GM21447 (cell line): ENCODE measurements around the gene VTA1.
"Not testable (repeated sequence)": the region's sequence is repeated elsewhere in the genome, so short reads cannot be mapped to it uniquely, and the experiment has no call there.

ENCODE experiments used
- ATAC-seq: cut with Tn5 transposase; IDR thresholded peaks from one replicate; pipeline ENCODE4 v1.9.1; 2021; ENCODE audit not compliant: unreplicated experiment

The VTA1 gene

DNA sequence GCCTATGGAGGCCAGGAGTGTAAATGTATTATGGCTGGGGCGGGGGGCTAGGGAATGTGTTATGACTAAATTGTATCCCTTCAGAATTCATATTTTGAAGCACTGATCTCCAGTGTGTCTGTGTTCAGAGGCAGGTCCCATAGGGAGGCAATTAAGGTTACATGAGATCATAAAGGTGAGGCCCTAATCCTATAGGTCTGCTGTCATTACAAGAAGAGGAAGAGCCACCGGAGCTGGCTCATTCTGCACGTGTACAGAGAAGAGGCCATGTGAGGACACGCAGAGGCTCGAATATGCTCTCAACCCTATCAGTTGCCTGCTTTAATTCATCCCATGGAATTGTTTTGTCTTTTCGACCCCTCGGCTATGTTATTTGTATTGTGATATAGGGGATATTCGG lies 76.9 kb downstream of the VTA1 start:
- no peak for ATAC-seq

DNA sequence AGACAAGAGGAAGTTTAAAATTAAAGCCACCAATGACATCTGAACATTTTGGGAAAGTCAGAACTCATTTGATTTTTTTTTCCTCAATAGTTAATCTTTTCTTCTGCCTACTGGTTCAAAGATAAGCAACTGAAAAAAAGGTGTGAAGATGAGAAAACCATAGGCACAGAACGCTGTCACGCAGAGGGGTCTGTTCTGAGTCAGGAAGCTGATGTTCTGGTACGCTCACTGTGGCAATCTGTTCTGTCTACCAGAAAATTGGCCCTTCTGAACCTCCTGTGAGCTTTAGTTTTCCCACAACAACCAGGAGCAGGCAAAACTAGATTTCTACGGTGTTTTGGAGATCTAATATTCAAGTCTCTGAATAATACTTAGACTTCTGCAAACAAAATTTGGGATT lies 78.1 kb downstream of the VTA1 start:
- no peak for ATAC-seq

DNA sequence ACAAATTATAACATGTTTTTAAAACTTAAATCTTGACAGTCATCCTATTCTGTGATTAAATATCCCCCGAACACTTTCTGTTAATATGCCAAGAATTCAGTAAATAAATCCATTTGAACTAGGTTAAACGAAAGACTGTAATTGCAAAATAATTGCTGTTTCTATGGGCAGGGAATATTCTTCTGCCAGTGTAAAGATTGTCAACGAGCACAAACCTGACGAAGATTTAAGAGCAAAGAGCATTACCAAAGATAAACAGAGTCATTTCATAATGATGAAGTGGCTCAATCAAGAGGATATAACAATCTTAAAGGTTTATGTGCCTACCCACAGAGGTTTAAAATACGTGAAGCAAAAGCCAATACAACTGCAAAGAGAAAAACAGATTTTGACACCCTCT lies 78.5 kb downstream of the VTA1 start:
- no peak for ATAC-seq

DNA sequence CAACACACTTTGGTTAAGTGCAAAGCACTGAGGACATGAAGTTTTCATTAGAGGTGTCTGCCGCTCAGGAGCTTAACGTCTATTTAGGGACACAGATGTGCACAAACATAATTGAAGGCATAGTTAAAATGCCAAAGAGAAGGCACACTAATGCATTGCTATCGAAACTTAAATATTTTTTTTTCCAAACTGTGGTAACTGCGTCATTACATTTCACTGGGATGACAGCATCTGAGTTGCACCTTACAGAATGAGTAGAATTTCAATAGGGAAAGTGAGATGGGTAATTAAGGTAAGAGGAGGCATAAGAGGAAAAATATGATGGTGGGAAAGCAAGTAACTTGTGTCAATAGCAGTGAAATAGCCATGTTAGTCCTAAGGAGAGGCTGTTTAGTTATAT lies 79.7 kb downstream of the VTA1 start:
- ATAC-seq = no peak

DNA sequence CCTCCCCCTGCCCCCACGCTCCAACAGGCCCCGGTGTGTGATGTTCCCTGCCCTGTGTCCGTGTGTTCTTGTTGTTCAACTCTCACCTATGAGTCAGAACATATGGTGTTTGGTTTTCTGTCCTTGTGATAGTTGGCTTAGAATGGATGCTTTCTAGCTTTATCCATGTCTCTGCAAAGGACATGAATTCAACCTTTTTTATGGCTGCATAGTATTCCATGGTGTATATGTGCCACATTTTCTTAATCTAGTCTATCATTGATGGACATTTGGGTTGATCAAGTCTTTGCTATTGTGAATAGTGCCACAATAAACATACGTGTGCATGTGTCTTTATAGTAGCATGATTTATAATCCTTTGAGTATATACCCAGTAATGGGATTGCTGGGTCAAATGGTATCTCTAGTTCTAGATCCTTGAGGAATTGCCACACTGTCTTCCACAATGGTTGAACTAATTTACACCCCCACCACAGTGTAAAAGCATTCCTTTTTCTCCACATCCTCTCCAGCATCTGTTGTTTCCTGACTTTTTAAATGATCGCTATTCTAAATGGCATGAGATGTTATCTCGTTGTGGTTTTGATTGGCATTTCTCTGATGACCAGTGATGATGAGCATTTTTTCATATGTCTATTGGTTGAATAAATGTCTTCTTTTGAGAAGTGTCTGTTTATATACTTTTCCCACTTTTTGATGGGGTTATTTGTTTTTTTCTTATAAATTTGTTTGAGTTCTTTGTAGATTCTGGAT lies 82.6 kb downstream of the VTA1 start:
- ATAC-seq = not testable (repeated sequence)

DNA sequence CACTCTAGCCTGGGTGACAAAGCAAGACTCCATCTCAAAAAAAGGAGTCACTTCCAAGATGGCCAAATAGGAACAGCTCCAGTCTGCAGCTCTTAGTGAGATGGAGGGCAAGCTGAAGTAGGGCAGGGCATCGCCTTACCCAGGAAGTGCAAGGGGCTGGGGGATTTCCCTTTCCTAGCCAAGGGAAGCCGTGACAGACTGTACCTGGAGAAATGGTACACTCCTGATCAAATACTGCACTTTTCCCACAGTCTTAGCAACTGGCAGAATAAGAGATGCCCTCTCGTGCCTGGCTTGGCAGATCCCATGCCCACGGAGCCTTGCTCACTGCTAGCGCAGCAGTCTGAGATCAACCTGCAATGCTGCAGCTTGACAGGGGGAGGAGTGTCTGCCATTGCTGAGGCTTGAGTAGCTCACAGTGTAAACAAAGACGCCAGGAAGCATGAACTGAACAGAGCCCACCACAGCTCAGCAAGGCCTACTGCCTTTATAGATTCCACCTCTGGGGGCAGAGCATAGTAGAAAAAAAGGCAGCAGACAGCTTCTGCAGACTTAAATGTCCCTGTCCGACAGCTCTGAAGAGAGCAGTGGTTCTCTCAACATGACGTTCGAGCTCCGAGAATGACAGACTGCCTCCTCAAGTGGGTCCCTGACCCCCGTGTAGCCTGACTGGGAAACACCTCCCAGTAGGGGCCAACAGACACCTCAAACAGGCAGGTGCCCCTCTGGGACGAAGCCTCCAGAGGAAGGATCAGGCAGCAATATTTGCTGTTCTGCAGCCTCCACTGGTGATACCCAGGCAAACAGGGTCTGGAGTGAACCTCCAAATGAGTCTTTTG lies 85.4 kb downstream of the VTA1 start:
- peak; percentile 69 for ATAC-seq

DNA sequence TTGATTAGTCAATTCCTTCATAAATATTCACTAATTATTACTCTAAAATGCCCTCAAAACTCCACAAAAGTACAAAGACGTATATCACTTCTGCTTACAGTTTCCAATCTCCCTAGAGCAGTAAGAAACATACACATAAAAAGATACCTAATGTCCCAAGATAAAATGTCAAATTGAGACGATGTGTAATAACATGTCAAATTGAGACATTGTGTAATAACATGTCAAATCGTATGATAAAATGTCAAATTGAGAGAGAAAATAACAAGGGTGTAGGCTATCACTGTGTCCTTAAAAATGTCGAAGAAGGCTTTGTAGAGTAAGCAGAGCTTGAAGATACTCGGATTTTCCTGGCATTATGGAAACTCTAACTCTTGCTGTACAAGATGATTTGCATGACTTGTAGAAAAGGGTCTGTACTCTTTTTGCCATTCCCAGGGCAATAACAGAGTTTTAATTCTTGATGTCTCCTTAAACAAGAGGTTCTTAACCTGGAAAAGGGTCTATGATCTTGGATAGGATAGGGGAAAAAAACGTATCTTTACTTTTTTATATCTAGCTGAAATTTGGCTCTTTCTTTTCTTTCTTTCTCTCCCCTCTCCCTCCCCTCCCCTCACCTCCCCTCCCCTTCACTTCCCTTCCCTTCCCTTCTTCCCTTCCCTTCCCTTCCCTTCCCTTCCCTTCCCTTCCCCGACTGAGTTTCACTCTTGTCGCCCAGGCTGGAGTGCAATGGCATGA lies 87.1 kb downstream of the VTA1 start:
- no peak for ATAC-seq

- ATAC-seq = no peak
Observed at GRCh38 chr6:142235272-142235671, 88.2 kb downstream of the VTA1 start.

- no peak for ATAC-seq
Observed at GRCh38 chr6:142235791-142236190, 88.7 kb downstream of the VTA1 start.

DNA sequence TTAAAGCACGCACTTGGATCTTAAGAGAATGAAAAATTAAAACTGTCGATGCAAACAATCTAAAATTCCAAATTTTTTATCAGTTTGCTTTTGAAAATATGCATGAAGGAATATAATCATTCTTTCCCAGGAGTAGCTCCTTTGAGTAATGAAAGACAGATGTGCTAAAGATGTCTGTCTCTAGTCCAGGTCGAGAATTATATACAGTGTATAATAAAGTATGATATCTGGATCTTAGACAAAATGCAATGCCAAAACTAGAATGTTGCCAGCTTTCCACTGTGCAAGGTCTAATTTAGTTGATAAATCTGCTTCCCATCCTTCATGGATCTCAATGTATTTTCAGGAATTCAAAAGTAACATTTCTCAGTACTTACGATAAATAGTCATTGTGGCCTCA lies 89.6 kb downstream of the VTA1 start:
- no peak for ATAC-seq

GRCh38 chr6:142238881-142239280 lies 91.8 kb downstream of the VTA1 start:
- ATAC-seq = no peak

DNA sequence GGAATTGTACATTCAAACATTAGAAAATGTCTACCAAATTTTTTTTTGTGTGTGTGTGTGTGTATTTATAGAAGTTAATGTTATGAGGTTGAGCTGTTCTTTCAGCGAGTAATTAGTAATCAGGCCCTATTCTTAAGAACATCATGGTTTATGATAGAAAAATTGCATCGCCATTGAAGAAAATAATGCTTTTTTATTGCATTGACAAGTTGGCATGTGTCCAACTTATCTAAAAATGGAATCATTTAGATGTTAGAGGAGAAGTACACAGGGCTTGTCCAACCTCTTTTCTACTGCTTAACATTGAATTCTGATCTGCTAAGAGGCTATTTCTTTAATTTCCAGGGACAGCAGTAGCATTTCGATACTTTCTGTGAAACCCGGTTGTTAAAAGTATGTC lies 93.1 kb downstream of the VTA1 start:
- ATAC-seq = no peak

- ATAC-seq = no peak
Observed at GRCh38 chr6:142241061-142241460, 94.0 kb downstream of the VTA1 start.

GRCh38 chr6:142242269-142242668 lies 95.2 kb downstream of the VTA1 start:
- ATAC-seq = no peak

DNA sequence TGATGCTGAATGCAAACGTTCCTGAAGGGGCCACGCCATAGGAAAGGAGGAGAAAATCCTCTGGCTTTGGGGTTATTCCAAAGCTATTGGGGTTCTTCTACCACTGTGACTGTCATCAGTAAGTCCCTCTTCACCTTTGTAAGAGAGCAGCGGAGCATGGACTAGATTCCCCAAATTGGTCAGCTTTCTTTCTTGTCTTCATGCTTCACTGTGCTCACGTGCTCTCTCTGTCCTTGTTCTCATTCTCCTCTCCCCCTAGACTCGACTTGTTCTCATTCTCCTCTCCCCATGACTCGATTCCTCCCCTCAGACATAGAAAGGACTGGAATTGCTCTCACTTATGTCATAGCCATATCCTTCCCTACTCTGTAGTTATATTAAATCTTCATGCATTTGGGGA lies 99.9 kb downstream of the VTA1 start:
- no peak for ATAC-seq

GRCh38 chr6:142249266-142249665 lies 102.2 kb downstream of the VTA1 start:
- no peak for ATAC-seq

DNA sequence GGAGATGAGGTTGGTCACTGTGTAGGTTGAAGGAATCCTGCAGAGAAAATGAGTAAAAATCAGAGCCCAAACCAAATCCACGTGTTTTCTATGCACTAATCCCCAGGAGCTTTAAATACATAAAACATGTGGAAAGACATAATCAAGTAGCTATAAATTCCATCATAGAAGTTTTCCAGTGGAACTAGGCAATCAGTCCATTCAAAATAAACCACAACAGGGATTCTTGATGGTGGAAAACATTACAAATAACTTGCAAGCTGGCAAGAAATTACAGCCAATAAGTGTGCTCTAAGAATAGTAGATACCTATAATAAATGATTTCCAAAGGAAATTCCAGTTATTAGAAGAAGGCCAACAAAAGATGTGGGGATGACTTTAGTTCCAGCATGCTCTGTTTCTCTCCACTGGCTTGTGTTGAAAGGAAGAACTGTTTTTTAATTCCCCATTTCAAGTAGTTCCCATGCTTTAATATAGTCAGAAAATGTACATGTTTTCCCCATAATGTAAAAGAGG lies 104.9 kb downstream of the VTA1 start:
- ATAC-seq = no peak

DNA sequence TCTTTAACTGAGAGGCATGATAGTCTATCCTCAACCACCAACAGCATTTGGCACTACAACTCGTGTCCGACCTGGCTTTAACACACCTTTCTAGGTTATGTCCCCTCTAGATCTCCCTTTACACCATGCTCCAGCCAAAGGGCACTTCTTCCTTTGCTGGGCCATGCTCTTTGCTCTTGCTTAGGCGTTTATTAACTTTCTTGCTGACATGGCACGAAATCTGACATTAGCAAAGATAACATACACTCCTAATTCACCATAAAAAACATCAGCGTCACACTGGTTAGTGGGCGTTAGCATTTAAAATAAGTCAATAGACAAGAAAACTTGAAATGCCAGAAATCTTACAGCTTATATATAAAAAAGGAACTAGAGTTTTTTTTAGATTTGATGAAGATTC lies 107.5 kb downstream of the VTA1 start:
- ATAC-seq = no peak

GRCh38 chr6:142255785-142256184 lies 108.7 kb downstream of the VTA1 start:
- no peak for ATAC-seq

DNA sequence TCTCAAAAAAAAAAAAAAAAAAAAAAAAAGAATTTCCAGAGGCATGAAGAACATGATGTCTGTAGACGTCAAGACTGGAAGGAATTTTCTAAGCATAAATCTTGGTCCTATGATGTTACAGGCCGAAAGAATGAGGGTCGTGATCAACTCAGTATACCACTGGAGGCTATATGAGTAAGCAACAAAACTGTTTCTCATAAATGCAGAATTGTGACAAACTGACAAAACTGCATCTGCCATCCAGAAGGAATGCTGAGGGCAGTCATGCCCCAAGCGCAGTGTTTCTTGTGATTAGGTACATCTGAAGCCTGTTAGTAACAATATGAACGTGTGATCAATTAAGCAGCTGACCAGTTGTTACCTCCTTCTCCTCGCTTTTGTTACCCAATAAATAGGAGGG lies 111.2 kb downstream of the VTA1 start:
- no peak for ATAC-seq

DNA sequence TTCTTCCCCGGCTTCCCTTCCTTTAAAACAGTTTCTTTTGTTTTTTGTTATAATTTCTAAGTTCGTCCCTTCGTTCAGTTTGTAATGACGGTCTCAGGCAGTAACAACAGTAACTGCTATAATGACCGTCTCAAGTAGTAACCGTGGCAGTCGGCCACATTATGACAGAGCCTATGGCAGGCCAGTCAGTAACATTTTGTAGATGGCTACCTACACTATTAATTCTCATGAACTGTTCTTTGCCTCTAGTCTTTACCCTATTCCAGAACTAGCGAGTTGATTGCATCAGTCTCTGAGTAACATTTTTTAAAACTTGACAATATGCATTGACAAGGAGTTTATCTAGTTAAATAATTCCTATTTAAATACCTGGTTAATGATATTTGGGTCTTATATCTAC lies 111.7 kb downstream of the VTA1 start:
- no peak for ATAC-seq

- no peak for ATAC-seq
Observed at GRCh38 chr6:142260748-142261147, 113.7 kb downstream of the VTA1 start.
